Measurements from ENCODE around the gene TACR2. TPM values are rescaled to one million over a fixed set of nuclear protein-coding genes. Genes with fewer than 3 reads are reported as not detected.
"Not testable (repeated sequence)": the region's sequence is repeated elsewhere in the genome, so short reads cannot be mapped to it uniquely, and the experiment has no call there.

Gene TACR2
- total RNA-seq, 2 experiments from 2014 or later: not detected

- ChIA-PET POLR2A (interaction anchor here (1.5 kb wide), 1 partner anchor 11 kb away, joined by 5 read pairs; no protein-coding TSS in a partner anchor), CTCF (interaction anchor here (1.0 kb wide), 1 partner anchor 8 kb away, joined by 3 read pairs; no protein-coding TSS in a partner anchor)
- H3K9me3 Mint-ChIP-seq: no peaks in the 10 kb centered on the region
- H3K36me3 Mint-ChIP-seq (ENCODE audit: low read depth): peaks cover 3% of the 10 kb centered on the region
- H3K27me3 Mint-ChIP-seq: peaks cover 2% of the 10 kb centered on the region
- no peak for DNase-seq
- peaks cover 19% of the 10 kb centered on the region for H3K4me1 Mint-ChIP-seq
- no peak overlapping the region for H3K4me3 Mint-ChIP-seq
- no peak overlapping the region for H3K27ac Mint-ChIP-seq
Measured at GRCh38 chr10:69457771-69458237, 41.1 kb upstream of the TACR2 start.

- peaks cover 9% of the 10 kb centered on the region for H3K27me3 Mint-ChIP-seq
- DNase-seq: no peak
- H3K9me3 Mint-ChIP-seq: no peaks in the 10 kb centered on the region
- CTCF ChIA-PET: no interaction called here
- H3K4me3 Mint-ChIP-seq: no peak overlapping the region
- no peaks in the 10 kb centered on the region for H3K36me3 Mint-ChIP-seq (ENCODE audit: low read depth)
- H3K27ac Mint-ChIP-seq: no peak overlapping the region
- peaks cover 22% of the 10 kb centered on the region for H3K4me1 Mint-ChIP-seq
- POLR2A ChIA-PET: interaction anchor here (1.2 to 1.5 kb wide), 2 partner anchors 8 to 10 kb away, joined by 3 to 5 read pairs; no protein-coding TSS in a partner anchor
Measured at GRCh38 chr10:69456880-69457693, 40.4 kb upstream of the TACR2 start.

GRCh38 chr10:69455006-69455763 is 38.5 kb upstream of the TACR2 start:
- no peak overlapping the region for H3K4me3 Mint-ChIP-seq
- no peaks in the 10 kb centered on the region for H3K9me3 Mint-ChIP-seq
- no peaks in the 10 kb centered on the region for H3K36me3 Mint-ChIP-seq (ENCODE audit: low read depth)
- peaks cover 10% of the 10 kb centered on the region for H3K27me3 Mint-ChIP-seq
- H3K27ac Mint-ChIP-seq: no peak overlapping the region
- no peak for DNase-seq
- H3K4me1 Mint-ChIP-seq: peaks cover 28% of the 10 kb centered on the region
- ChIA-PET POLR2A (no interaction called here), CTCF (interaction anchor here (0.6 to 1.5 kb wide), 3 partner anchors 8 to 44 kb away, joined by 3 to 8 read pairs (median 8); no protein-coding TSS in a partner anchor)

- no peak overlapping the region for H3K4me3 Mint-ChIP-seq
- no peaks in the 10 kb centered on the region for H3K9me3 Mint-ChIP-seq
- POLR2A ChIA-PET: no interaction called here
- H3K27me3 Mint-ChIP-seq: peaks cover 10% of the 10 kb centered on the region
- peaks cover 38% of the 10 kb centered on the region for H3K4me1 Mint-ChIP-seq
- no peak overlapping the region for H3K27ac Mint-ChIP-seq
- no peak for DNase-seq
- H3K36me3 Mint-ChIP-seq (ENCODE audit: low read depth): no peaks in the 10 kb centered on the region
- CTCF ChIA-PET: no interaction called here
Measured at GRCh38 chr10:69453795-69454194, 37.1 kb upstream of the TACR2 start.

GRCh38 chr10:69452676-69453415 is 36.1 kb upstream of the TACR2 start:
- peak overlapping the region; percentile 85 for H3K4me3 Mint-ChIP-seq
- no peaks in the 10 kb centered on the region for H3K36me3 Mint-ChIP-seq (ENCODE audit: low read depth)
- H3K4me1 Mint-ChIP-seq: peaks cover 44% of the 10 kb centered on the region
- no peak overlapping the region for H3K27ac Mint-ChIP-seq
- no peaks in the 10 kb centered on the region for H3K9me3 Mint-ChIP-seq
- peaks cover 10% of the 10 kb centered on the region for H3K27me3 Mint-ChIP-seq
- CTCF ChIA-PET: interaction anchor here (0.9 to 1.6 kb wide), 2 partner anchors 15 to 29 kb away, joined by 3 to 4 read pairs; no protein-coding TSS in a partner anchor
- POLR2A ChIA-PET: interaction anchor here (1.5 kb wide), 1 partner anchor 12 kb away, joined by 8 read pairs; no protein-coding TSS in a partner anchor
- DNase-seq: no peak

- Mint-ChIP-seq H3K36me3 (ENCODE audit: low read depth) (no peaks in the 10 kb centered on the region), H3K27me3 (peaks cover 10% of the 10 kb centered on the region), H3K27ac (peak overlapping the region; percentile 28), H3K4me1 (peaks cover 50% of the 10 kb centered on the region), H3K4me3 (peak overlapping the region; percentile 85), H3K9me3 (no peaks in the 10 kb centered on the region)
- ChIA-PET CTCF (interaction anchor here (1.4 to 1.6 kb wide), 2 partner anchors 17 to 56 kb away, joined by 4 to 7 read pairs; no protein-coding TSS in a partner anchor), POLR2A (interaction anchor here (1.2 to 1.5 kb wide), 2 partner anchors 13 to 55 kb away, joined by 4 to 8 read pairs; no protein-coding TSS in a partner anchor)
- DNase-seq: no peak
Measured at GRCh38 chr10:69451784-69452251, 35.1 kb upstream of the TACR2 start.

- Mint-ChIP-seq H3K4me3 (peak within 1 kb of the TSS; percentile 85), H3K4me1 (peaks cover 56% of the 10 kb centered on the region), H3K9me3 (no peaks in the 10 kb centered on the region), H3K27me3 (peaks cover 10% of the 10 kb centered on the region), H3K27ac (peak within 1 kb of the TSS; percentile 28), H3K36me3 (ENCODE audit: low read depth) (no peaks in the 10 kb centered on the region)
- peak; percentile 84 for DNase-seq
- ChIA-PET CTCF (interaction anchor here (1.4 to 3.5 kb wide), 2 partner anchors 13 to 56 kb away, joined by 7 to 24 read pairs; no protein-coding TSS in a partner anchor), POLR2A (interaction anchor here (1.0 to 1.5 kb wide), 3 partner anchors 14 to 56 kb away, joined by 3 to 8 read pairs (median 4); no protein-coding TSS in a partner anchor)
Measured at GRCh38 chr10:69451209-69451783, 34.6 kb upstream of the TACR2 start, which contains the start of gene TSPAN15. Gene TSPAN15 (plus strand): TSS chr10:69451465. CDS start chr10:69451595, 130 bp downstream.

- not testable (repeated sequence) for H3K4me3 Mint-ChIP-seq; H3K27me3 Mint-ChIP-seq; DNase-seq; H3K9me3 Mint-ChIP-seq; H3K27ac Mint-ChIP-seq; H3K36me3 Mint-ChIP-seq (ENCODE audit: low read depth)
- CTCF ChIA-PET: interaction anchor here (0.8 to 3.5 kb wide), 8 partner anchors 12 to 57 kb away, joined by 3 to 24 read pairs (median 4); no protein-coding TSS in a partner anchor
- POLR2A ChIA-PET: interaction anchor here (1.0 kb wide), 1 partner anchor 47 kb away, joined by 3 read pairs; no protein-coding TSS in a partner anchor
- H3K4me1 Mint-ChIP-seq: peaks cover 61% of the 10 kb centered on the region
Measured at GRCh38 chr10:69450395-69450794, 33.7 kb upstream of the TACR2 start.

- peak overlapping the region; percentile 1 for H3K27ac Mint-ChIP-seq
- H3K9me3 Mint-ChIP-seq: no peaks in the 10 kb centered on the region
- peaks cover 61% of the 10 kb centered on the region for H3K4me1 Mint-ChIP-seq
- H3K36me3 Mint-ChIP-seq (ENCODE audit: low read depth): no peaks in the 10 kb centered on the region
- DNase-seq: peak; percentile 58
- ChIA-PET POLR2A (interaction anchor here (1.0 kb wide), 1 partner anchor 13 kb away, joined by 3 read pairs; no protein-coding TSS in a partner anchor), CTCF (interaction anchor here (0.6 to 3.5 kb wide), 16 partner anchors 8 to 66 kb away, joined by 3 to 24 read pairs (median 4); partner anchors contain the start of gene TACR2)
- H3K27me3 Mint-ChIP-seq: peaks cover 10% of the 10 kb centered on the region
- H3K4me3 Mint-ChIP-seq: no peak overlapping the region
Measured at GRCh38 chr10:69449841-69450240, 33.1 kb upstream of the TACR2 start.

GRCh38 chr10:69446650-69447151 is 30.0 kb upstream of the TACR2 start:
- CTCF ChIA-PET: interaction anchor here (0.9 to 1.7 kb wide), 7 partner anchors 9 to 38 kb away, joined by 3 to 8 read pairs (median 5); partner anchors contain the start of gene TACR2
- Mint-ChIP-seq H3K36me3 (ENCODE audit: low read depth) (no peaks in the 10 kb centered on the region), H3K27me3 (peaks cover 10% of the 10 kb centered on the region), H3K4me3 (no peak overlapping the region), H3K9me3 (no peaks in the 10 kb centered on the region), H3K27ac (no peak overlapping the region), H3K4me1 (peaks cover 41% of the 10 kb centered on the region)
- POLR2A ChIA-PET: interaction anchor here (1.6 kb wide), 1 partner anchor 10 kb away, joined by 5 read pairs; no protein-coding TSS in a partner anchor
- DNase-seq: no peak

- peaks cover 10% of the 10 kb centered on the region for H3K27me3 Mint-ChIP-seq
- no peaks in the 10 kb centered on the region for H3K36me3 Mint-ChIP-seq (ENCODE audit: low read depth)
- ChIA-PET POLR2A (interaction anchor here (1.6 kb wide), 1 partner anchor 11 kb away, joined by 5 read pairs; no protein-coding TSS in a partner anchor), CTCF (interaction anchor here (0.7 to 1.7 kb wide), 8 partner anchors 9 to 38 kb away, joined by 3 to 8 read pairs (median 5); partner anchors contain the start of gene TACR2)
- H3K4me3 Mint-ChIP-seq: no peak overlapping the region
- peaks cover 39% of the 10 kb centered on the region for H3K4me1 Mint-ChIP-seq
- no peak overlapping the region for H3K27ac Mint-ChIP-seq
- no peaks in the 10 kb centered on the region for H3K9me3 Mint-ChIP-seq
- no peak for DNase-seq
Measured at GRCh38 chr10:69446229-69446628, 29.5 kb upstream of the TACR2 start.

Measured in activated CD4-positive, alpha-beta memory T cell treated with anti-CD3 and anti-CD28 coated beads, Interleukin-2, amount 10 ng/mL, durations not matched to agents 7 days and 5 days (primary cell).